Kidney (tissue), 14 donors: ENCODE measurements around the gene CARD11. TPM values are rescaled to one million over a fixed set of nuclear protein-coding genes. Genes with fewer than 3 reads are reported as not detected.
"Not testable (repeated sequence)": the region's sequence is repeated elsewhere in the genome, so short reads cannot be mapped to it uniquely, and the experiment has no call there.

Experiments
- DNase-seq, 5 donors: peaks; one replicate each; pipeline ENCODE4 v3.0.0-alpha.2; 2013 to 2020
- FAIRE-seq: peaks from 2 replicates; lab custom pipeline; 2012; peaks lifted over from hg19 to GRCh38; lab: Jason Lieb, UNC
- H3K27ac ChIP-seq, 2 donors: one replicate each; pipeline ENCODE4 v1.7.0; 2013; ENCODE audit warnings: low read depth in 2 of 2, low read length in 2 of 2, inconsistent platforms in 1 of 2
- H3K27me3 ChIP-seq: one replicate; pipeline ENCODE4 v1.7.1; 2013; ENCODE audit warnings: low read length, inconsistent platforms; ENCODE audit not compliant: control insufficient read depth, insufficient read depth
- H3K36me3 ChIP-seq, 3 donors: one replicate each; pipeline versions ENCODE4 v1.7.0 to v1.7.1; 2013; ENCODE audit warnings: low read length in 3 of 3, control low read depth in 1 of 3, inconsistent platforms in 1 of 3; ENCODE audit not compliant: insufficient read depth in 3 of 3, control insufficient read depth in 2 of 3
- H3K4me1 ChIP-seq, 3 donors: one replicate each; pipeline versions ENCODE4 v1.7.0 to v1.7.1; 2013; ENCODE audit warnings: low read length in 3 of 3, inconsistent platforms in 1 of 3, low read depth in 1 of 3; ENCODE audit not compliant: control insufficient read depth in 2 of 3, insufficient read depth in 2 of 3
- H3K4me3 ChIP-seq, 3 donors: one replicate each; pipeline versions ENCODE4 v1.7.0 to v1.8.1; 2013; ENCODE audit warnings: low read length in 3 of 3, control low read depth in 1 of 3, inconsistent platforms in 1 of 3
- H3K9ac ChIP-seq, 3 donors: one replicate each; pipeline versions ENCODE4 v1.7.0 to v1.7.1; 2013; ENCODE audit warnings: low read length in 3 of 3, control low read depth in 1 of 3, inconsistent platforms in 1 of 3
- H3K9me3 ChIP-seq, 3 donors: one replicate each; pipeline versions ENCODE4 v1.7.0 to v1.7.1; 2013; ENCODE audit warnings: low read length in 3 of 3, control low read depth in 1 of 3, inconsistent platforms in 1 of 3; ENCODE audit not compliant: control insufficient read depth in 2 of 3, insufficient read depth in 1 of 3
- CTCF ChIP-seq: IDR thresholded peaks from 3 replicates; pipeline ENCODE4 v1.5.1; 2012; ENCODE audit warnings: mild to moderate bottlenecking, moderate library complexity, borderline replicate concordance; ENCODE audit not compliant: insufficient read depth; ENCODE audit errors: extremely low read depth
- intact Hi-C: fragments of 100-400 bp; cut with DNase I; formaldehyde crosslinking; loops from one replicate; pipeline ENCODE4 v1.11.1; 2022
- polyA plus RNA-seq: library from polyadenylated mRNA; stranded (reverse); fragments of 350-450 nt; fragmentation: Illumina TruSeq; extraction: RNeasy Lipid Tissue Mini Kit (QIAGEN cat#74804); gene quantifications from one replicate; pipeline ENCODE4 v1.2.3, GENCODE V29; 2014; ENCODE audit warnings: low read depth, low replicate concordance; ENCODE audit not compliant: insufficient read depth
- total RNA-seq: library from RNA; stranded (reverse); fragmentation: NEBNext Ultra II Directional; extraction: Animal tissue kit (Norgen Biotek cat#: 25700); gene quantifications from one replicate; pipeline ENCODE4 v1.2.1, GENCODE V29; 2021
- donor health status: control.
- donor health status: control.
- donor health status: control.
- donor health status: control.
- donor health status: control.
- donor health status: DM: yes; HTN: yes; CAD: no.
- donor health status: Normal renal cell carcinoma (clear cell type).

The CARD11 gene
- total and polyA plus RNA-seq, 2 donors from 2014 or later: 0.22 to 9.6 TPM

GRCh38 chr7:2959828-2960599 is 83.7 kb downstream of the CARD11 start:
- H3K27me3 ChIP-seq: no peaks in the 10 kb centered on the region
- no peaks in the 10 kb centered on the region for H3K36me3 ChIP-seq
- no peak for TF ChIP-seq CTCF
- H3K4me3 ChIP-seq: no peak overlapping the region
- intact Hi-C loops: no loop called here
- H3K9me3 ChIP-seq: peaks cover 0 to 4% (median 0%) of the 10 kb centered on the region in 3 donors
- H3K4me1 ChIP-seq: no peaks in the 10 kb centered on the region
- DNase-seq: peak in 1 of 5 donors; percentile 11
- no peak for FAIRE-seq
- H3K9ac ChIP-seq: no peak overlapping the region
- no peak overlapping the region for H3K27ac ChIP-seq

- intact Hi-C loops: no loop called here
- Histone ChIP-seq H3K27me3 (no peaks in the 10 kb centered on the region), H3K27ac (no peak overlapping the region), H3K4me1 (no peaks in the 10 kb centered on the region), H3K9me3 (peaks cover 0 to under 1% (median 0%) of the 10 kb centered on the region in 3 donors), H3K36me3 (no peaks in the 10 kb centered on the region), H3K9ac (no peak overlapping the region), H3K4me3 (no peak overlapping the region)
- DNase-seq: peak in 1 of 5 donors; percentile 11
- FAIRE-seq: no peak
- no peak for TF ChIP-seq CTCF
These were observed 84.5 kb downstream of the CARD11 start for GRCh38 chr7:2959103-2959680.

- Histone ChIP-seq H3K27me3 (no peaks in the 10 kb centered on the region), H3K9me3 (no peaks in the 10 kb centered on the region), H3K4me1 (no peaks in the 10 kb centered on the region), H3K27ac (no peak overlapping the region), H3K9ac (no peak overlapping the region), H3K36me3 (no peaks in the 10 kb centered on the region), H3K4me3 (no peak overlapping the region)
- intact Hi-C loops: no loop called here
- TF ChIP-seq CTCF: no peak
- DNase-seq (peak in 1 of 5 donors; percentile 5), FAIRE-seq (no peak)
These were observed 85.1 kb downstream of the CARD11 start for GRCh38 chr7:2958416-2959102.

- H3K4me3 ChIP-seq, H3K27me3 ChIP-seq, H3K4me1 ChIP-seq, intact Hi-C loops, H3K9ac ChIP-seq, H3K36me3 ChIP-seq, H3K27ac ChIP-seq, DNase-seq, FAIRE-seq, H3K9me3 ChIP-seq: not testable (repeated sequence)
These were observed 86.3 kb downstream of the CARD11 start for GRCh38 chr7:2957369-2957727.
